Uterus (tissue), 2 donors: ENCODE data around the gene MX1.

Source experiments
- CTCF ChIP-seq, 4 experiments: fragments of 200-600 bp in 2 of 4; fragments of 450-650 bp in 2 of 4; sonication (generic) in 2 of 4; IDR thresholded peaks; one replicate each; pipeline ENCODE4 v1.5.1; 2016 to 2019; ENCODE audit warnings: antibody characterized with exemption in 4 of 4, mild to moderate bottlenecking in 2 of 4, moderate library complexity in 1 of 4
- POLR2A ChIP-seq, 2 donors: fragments of 450-650 bp; IDR thresholded peaks; one replicate each; pipeline ENCODE4 v1.6.1; 2016; ENCODE audit warnings: antibody characterized with exemption in 2 of 2, mild to moderate bottlenecking in 1 of 2, moderate library complexity in 1 of 2

DNA sequence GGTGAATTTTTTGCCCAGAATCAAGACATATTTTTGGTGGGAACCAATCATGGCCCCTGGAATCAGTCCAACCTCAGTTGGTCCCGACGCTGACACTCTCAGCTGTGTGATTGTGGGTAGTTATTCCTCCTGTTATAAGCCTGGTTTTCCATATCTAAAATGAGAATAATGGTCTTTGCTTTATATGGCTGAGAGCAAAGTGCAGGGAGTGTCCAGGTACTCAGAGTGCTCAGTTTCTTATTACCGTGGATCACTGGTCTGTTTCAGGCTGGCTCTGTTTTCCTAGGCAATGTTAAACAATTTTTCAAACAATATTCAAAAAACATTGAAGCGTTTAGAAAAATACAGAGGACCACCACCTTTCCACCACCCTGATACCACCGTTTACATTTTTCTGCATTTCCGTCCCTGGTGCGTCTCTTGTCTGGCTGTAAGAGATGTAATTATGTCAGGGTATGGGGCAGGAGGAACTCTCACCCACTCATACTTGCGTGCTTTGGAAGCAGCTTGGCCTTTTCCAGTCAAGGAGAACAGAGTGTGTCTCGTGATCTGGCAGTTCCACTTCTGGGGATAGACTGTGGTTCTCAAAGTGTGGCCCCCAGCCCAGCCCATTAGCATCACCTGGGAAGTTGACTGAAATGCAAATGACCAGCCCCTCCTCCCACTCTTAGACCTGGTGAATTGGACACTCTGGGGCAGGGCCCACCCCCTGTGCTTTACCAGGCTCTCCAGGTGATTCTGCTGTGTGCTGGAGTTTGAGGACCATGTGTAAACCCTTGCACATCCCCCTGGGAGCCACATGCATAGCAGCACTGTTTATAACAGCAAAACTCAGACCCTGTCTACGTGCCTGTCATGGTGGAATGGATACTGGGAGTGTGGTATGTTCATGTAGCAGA lies 6.8 kb downstream of the MX1 start:
- no peak for TF ChIP-seq CTCF (IDR thresholded peaks at IDR 0.05)
- no peak for TF ChIP-seq POLR2A (IDR thresholded peaks at IDR 0.05)
